ENCODE data around the gene STARD9. TPM values are rescaled to one million over a fixed set of nuclear protein-coding genes. Genes with fewer than 3 reads are reported as not detected.

STARD9 gene
- total RNA-seq, 1 donor = 4.0 TPM

DNA sequence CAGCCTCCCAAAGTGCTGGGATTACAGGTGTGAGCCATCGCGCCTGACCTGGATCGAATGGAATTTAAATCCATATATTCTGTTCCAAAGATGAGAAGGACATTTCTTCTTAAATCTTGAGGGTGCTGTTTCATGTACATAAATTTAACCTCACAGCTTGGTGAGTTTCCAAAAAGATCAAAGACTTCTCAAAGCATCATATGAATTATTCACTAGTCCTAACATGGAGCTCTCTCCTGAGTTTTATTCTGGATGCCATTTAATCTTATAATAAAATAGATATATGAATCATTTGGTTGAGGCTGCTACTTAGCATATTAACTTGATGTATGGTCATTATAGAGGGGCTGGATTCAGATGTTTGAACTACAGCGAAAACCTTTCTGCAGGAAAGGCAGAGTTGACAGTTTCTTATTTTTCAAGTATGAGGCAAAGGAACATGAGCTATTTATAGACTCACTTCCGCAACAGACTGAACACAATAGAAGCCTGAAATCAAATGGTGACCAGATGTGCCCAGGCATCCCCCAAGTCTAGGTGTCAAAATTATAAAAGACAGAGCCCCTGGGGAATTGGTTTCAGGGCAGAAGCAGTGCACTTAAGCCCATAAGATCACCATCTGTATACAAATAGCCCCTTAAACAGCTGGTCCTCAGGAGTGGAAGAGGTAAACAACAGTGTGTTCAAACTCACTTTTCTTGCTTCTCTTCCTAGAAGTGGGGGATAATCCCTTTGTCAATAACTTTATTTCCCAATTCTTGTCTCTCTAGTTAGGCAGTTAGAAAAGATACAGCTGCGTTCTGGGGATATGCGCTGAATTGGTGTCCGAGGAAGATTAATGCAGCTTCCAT is 29.7 kb downstream of the STARD9 start:
- Histone ChIP-seq H3K9me3 (ENCODE audit: low read depth, low read length) (no peaks in the 10 kb centered on the region), H3K4me1 (ENCODE audit: insufficient read depth, low read length) (peaks cover 47% of the 10 kb centered on the region), H3K27me3 (ENCODE audit: insufficient read depth, low read length) (no peaks in the 10 kb centered on the region), H3K4me3 (ENCODE audit: low read length) (no peak overlapping the region)

DNA sequence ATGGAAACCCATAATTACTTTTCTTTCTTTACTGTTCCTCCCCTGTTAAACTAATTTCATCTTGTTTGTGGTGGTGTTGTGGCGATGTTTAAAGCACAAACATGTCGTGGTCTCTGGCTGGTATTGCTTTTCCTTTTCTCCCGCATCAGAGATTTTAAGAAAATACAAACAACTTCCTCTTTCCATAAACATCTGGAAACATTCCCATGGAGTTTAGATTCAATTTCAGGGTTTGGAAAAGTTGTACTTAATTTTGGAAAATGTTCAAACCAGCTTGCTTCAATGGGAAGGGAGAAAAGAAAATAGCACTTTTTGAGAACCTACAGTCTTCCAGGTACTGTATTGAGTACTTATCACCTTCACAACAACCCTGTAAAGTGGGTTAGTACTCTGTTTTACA is 30.4 kb downstream of the STARD9 start:
- no peak overlapping the region for H3K4me3 ChIP-seq (ENCODE audit: low read length)

DNA sequence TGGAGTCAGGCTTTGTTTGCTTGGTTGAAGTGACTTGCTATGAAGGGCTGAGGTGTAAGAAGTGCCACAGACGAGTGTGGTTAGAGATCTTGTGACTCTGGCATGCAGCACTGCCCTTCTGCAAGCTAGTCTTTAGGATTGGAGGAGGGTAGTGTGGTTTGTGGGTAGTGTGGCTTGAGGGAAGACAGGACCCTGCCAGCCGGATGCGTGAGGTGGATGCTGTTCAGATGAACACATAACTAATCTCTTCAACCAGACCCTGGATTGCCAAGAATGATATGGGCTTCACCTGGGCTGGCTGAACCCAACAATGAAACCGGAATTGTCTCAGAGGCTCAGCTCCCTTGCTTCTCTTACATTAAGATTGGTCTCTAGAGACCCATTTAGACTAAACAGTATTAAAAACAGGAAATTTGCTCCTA is 32.7 kb downstream of the STARD9 start:
- Histone ChIP-seq H3K9me3 (ENCODE audit: low read depth, low read length) (no peaks in the 10 kb centered on the region), H3K4me1 (ENCODE audit: insufficient read depth, low read length) (peaks cover 47% of the 10 kb centered on the region), H3K27me3 (ENCODE audit: insufficient read depth, low read length) (no peaks in the 10 kb centered on the region), H3K4me3 (ENCODE audit: low read length) (no peak overlapping the region)

More for the DNA sequence above, 30.4 kb downstream of the STARD9 start:
- H3K9me3 ChIP-seq (ENCODE audit: low read depth, low read length) = no peaks in the 10 kb centered on the region
- no peaks in the 10 kb centered on the region for H3K27me3 ChIP-seq (ENCODE audit: insufficient read depth, low read length)
- H3K4me1 ChIP-seq (ENCODE audit: insufficient read depth, low read length) = peaks cover 47% of the 10 kb centered on the region

GRCh38 chr15:42608752-42609488 is 33.5 kb downstream of the STARD9 start:
- Histone ChIP-seq H3K4me1 (ENCODE audit: insufficient read depth, low read length) (peaks cover 47% of the 10 kb centered on the region), H3K27me3 (ENCODE audit: insufficient read depth, low read length) (no peaks in the 10 kb centered on the region), H3K4me3 (ENCODE audit: low read length) (no peak overlapping the region), H3K9me3 (ENCODE audit: low read depth, low read length) (no peaks in the 10 kb centered on the region)

GRCh38 chr15:42611532-42611931 is 36.1 kb downstream of the STARD9 start:
- Histone ChIP-seq H3K27me3 (ENCODE audit: insufficient read depth, low read length) (no peaks in the 10 kb centered on the region), H3K4me1 (ENCODE audit: insufficient read depth, low read length) (peaks cover 28% of the 10 kb centered on the region), H3K9me3 (ENCODE audit: low read depth, low read length) (no peaks in the 10 kb centered on the region), H3K4me3 (ENCODE audit: low read length) (no peak overlapping the region)

GRCh38 chr15:42612367-42612912 is 37.0 kb downstream of the STARD9 start:
- Histone ChIP-seq H3K4me1 (ENCODE audit: insufficient read depth, low read length) (peaks cover 20% of the 10 kb centered on the region), H3K9me3 (ENCODE audit: low read depth, low read length) (no peaks in the 10 kb centered on the region), H3K27me3 (ENCODE audit: insufficient read depth, low read length) (no peaks in the 10 kb centered on the region), H3K4me3 (ENCODE audit: low read length) (no peak overlapping the region)

DNA sequence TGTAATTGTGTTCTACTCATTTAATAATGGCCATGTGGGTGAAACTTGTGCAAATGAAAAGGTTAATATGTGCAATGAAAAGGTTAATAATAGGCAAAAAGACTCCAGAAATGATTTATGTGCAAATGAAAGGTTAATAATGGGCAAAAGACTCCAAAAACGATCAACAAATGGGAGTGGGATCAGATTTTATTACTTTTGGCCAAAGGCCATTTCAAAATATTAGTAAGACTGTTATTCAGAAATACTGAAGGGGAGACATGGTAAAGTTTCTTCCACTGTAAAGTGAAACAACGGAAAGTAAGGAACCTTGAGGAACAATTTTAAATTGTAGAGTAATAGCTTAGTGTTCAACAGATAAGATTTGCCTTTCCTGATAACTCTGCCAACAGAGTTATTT is 40.7 kb downstream of the STARD9 start:
- Histone ChIP-seq H3K9me3 (ENCODE audit: low read depth, low read length) (no peaks in the 10 kb centered on the region), H3K27me3 (ENCODE audit: insufficient read depth, low read length) (no peaks in the 10 kb centered on the region), H3K4me1 (ENCODE audit: insufficient read depth, low read length) (peaks cover 5% of the 10 kb centered on the region), H3K4me3 (ENCODE audit: low read length) (no peak overlapping the region)

GRCh38 chr15:42619656-42620371 is 44.4 kb downstream of the STARD9 start:
- Histone ChIP-seq H3K4me1 (ENCODE audit: insufficient read depth, low read length) (peaks cover 5% of the 10 kb centered on the region), H3K27me3 (ENCODE audit: insufficient read depth, low read length) (no peaks in the 10 kb centered on the region), H3K4me3 (ENCODE audit: low read length) (no peak overlapping the region)

GRCh38 chr15:42621386-42621785 is 46.0 kb downstream of the STARD9 start:
- no peaks in the 10 kb centered on the region for H3K27me3 ChIP-seq (ENCODE audit: insufficient read depth, low read length)
- no peak overlapping the region for H3K4me3 ChIP-seq (ENCODE audit: low read length)
- no peaks in the 10 kb centered on the region for H3K9me3 ChIP-seq (ENCODE audit: low read depth, low read length)
- H3K4me1 ChIP-seq (ENCODE audit: insufficient read depth, low read length) = peaks cover 5% of the 10 kb centered on the region

More at GRCh38 chr15:42619656-42620371, 44.4 kb downstream of the STARD9 start:
- no peaks in the 10 kb centered on the region for H3K9me3 ChIP-seq (ENCODE audit: low read depth, low read length)

DNA sequence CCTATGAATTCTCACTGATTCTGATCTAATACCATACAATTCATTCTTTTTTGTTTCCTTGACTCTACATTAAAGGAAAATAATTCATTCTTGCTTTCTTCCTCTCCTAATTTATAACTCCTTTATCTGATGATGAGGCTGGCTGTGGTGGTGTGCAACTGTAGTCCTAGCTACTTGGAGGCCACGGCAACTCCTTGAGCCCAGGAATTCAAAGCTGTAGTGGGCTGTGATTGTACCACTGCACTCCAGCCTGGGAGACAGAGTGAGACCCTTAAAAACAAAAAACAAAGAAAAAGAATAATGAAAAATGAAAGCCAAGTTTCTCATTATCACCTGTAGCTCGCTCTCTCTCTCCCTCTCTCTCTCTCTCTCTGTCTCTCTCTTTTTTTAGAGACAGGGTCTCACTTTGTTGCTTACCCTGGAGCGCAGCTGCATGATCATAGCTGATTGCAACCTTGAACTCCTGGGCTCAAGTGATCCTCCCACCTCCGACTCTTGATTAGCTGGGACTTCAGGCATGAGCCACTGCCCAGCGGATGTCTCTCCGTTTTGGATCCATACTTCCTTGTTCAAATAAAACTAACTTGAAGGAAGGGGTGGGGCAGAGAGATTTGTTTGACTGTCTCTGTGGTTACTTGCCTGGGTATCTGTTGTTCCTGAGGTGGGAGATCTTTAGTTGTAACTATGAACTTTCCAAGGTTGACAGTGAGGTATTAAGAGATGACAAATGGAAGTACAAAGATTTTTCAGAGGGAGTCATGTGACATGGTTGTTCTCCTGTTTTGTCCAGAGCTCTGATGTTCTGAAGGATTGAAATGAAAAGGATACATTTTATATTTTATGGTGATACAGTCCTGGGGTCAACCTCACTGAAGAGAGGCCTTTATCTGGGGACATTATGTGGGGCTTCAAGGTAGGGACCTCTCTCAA is 46.9 kb downstream of the STARD9 start:
- no peak overlapping the region for H3K4me3 ChIP-seq (ENCODE audit: low read length)
- H3K4me1 ChIP-seq (ENCODE audit: insufficient read depth, low read length) = peaks cover 5% of the 10 kb centered on the region
- no peaks in the 10 kb centered on the region for H3K27me3 ChIP-seq (ENCODE audit: insufficient read depth, low read length)
- H3K9me3 ChIP-seq (ENCODE audit: low read depth, low read length) = no peaks in the 10 kb centered on the region

- Histone ChIP-seq H3K9me3 (ENCODE audit: low read depth, low read length) (no peaks in the 10 kb centered on the region), H3K4me1 (ENCODE audit: insufficient read depth, low read length) (peaks cover 5% of the 10 kb centered on the region), H3K27me3 (ENCODE audit: insufficient read depth, low read length) (no peaks in the 10 kb centered on the region), H3K4me3 (ENCODE audit: low read length) (no peak overlapping the region)
Measured at GRCh38 chr15:42623951-42624350, 48.5 kb downstream of the STARD9 start.

- Histone ChIP-seq H3K27me3 (ENCODE audit: insufficient read depth, low read length) (no peaks in the 10 kb centered on the region), H3K4me1 (ENCODE audit: insufficient read depth, low read length) (no peaks in the 10 kb centered on the region), H3K9me3 (ENCODE audit: low read depth, low read length) (no peaks in the 10 kb centered on the region), H3K4me3 (ENCODE audit: low read length) (no peak overlapping the region)
Measured at GRCh38 chr15:42627485-42627884, 52.1 kb downstream of the STARD9 start.

GRCh38 chr15:42628761-42629160 is 53.4 kb downstream of the STARD9 start:
- Histone ChIP-seq H3K4me1 (ENCODE audit: insufficient read depth, low read length) (no peaks in the 10 kb centered on the region), H3K27me3 (ENCODE audit: insufficient read depth, low read length) (no peaks in the 10 kb centered on the region), H3K9me3 (ENCODE audit: low read depth, low read length) (no peaks in the 10 kb centered on the region), H3K4me3 (ENCODE audit: low read length) (no peak overlapping the region)

DNA sequence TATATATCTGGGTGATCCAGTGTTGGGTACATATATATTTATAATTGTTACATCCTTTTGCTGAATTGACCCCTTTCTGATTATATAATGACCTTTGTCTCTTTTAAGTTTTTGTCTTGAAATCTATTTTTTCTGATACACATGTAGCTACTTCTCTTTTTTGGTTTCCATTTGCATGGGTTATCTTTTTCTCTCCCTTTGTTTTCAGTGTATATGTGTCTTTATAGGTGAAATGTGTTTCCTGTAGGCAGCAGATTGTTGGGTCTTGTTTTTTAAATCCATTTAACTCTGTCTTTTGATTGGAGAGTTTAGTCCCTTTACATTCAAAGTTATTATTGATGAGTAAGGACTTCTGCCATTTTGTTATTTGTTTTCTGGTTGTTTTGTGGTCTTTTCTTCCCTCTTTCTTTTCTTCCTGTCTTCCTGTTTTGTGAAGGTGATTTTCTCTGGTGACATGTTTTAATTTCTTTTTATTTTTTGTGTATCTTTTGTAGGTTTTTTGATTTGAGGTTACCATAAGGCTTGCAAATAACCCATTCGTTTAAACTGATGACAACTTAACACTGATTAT is 56.8 kb downstream of the STARD9 start:
- H3K4me3 ChIP-seq (ENCODE audit: low read length) = no peak overlapping the region
- no peaks in the 10 kb centered on the region for H3K27me3 ChIP-seq (ENCODE audit: insufficient read depth, low read length)
- no peaks in the 10 kb centered on the region for H3K4me1 ChIP-seq (ENCODE audit: insufficient read depth, low read length)
- H3K9me3 ChIP-seq (ENCODE audit: low read depth, low read length) = no peaks in the 10 kb centered on the region
